GM23338 (cell line): ENCODE results near the gene GNPDA2.

Experiments used
- CREB1 ChIP-seq: fragments of 250-450 bp; sonication (Bioruptor Pico); IDR thresholded peaks from 2 replicates; pipeline ENCODE4 v1.5.0; 2020; ENCODE audit warnings: low read depth, mild to moderate bottlenecking, moderate library complexity
- CTCF ChIP-seq, 2 experiments: fragments of 200-600 bp in 1 of 2; sonication (generic) in 1 of 2; conservative IDR thresholded peaks; 2 replicates each; pipeline versions ENCODE4 v1.5.1 to v1.6.1; 2016 to 2017; ENCODE audit warnings: antibody characterized with exemption in 2 of 2, low read depth in 2 of 2, mild to moderate bottlenecking in 2 of 2, moderate library complexity in 1 of 2
- EZH2 ChIP-seq: fragments of 200-600 bp; sonication (generic); IDR thresholded peaks from one replicate; pipeline ENCODE4 v1.8.0; 2017; ENCODE audit warnings: antibody characterized with exemption, mild to moderate bottlenecking, low read depth; ENCODE audit not compliant: unreplicated experiment
- EZH2phosphoT487 ChIP-seq: fragments of 200-600 bp; sonication (generic); IDR thresholded peaks from one replicate; pipeline ENCODE4 v1.8.1; 2018; ENCODE audit warnings: antibody characterized with exemption; ENCODE audit not compliant: unreplicated experiment
- REST ChIP-seq: IDR thresholded peaks from one replicate; pipeline ENCODE4 v1.6.1; 2018; ENCODE audit warnings: antibody characterized with exemption; ENCODE audit not compliant: unreplicated experiment

- TF ChIP-seq CTCF (conservative IDR thresholded peaks at IDR 0.05; ENCODE audit: low read depth in 2 of 2) (no peak), EZH2 (no peak), REST (no peak), CREB1 (CRISPR knock-in tag) (no peak), EZH2phosphoT487 (no peak)
These were observed 9.8 kb downstream of the GNPDA2 start for GRCh38 chr4:44716597-44716996.
